D341Med (cell line): Measurements from ENCODE around the gene ATP2A3.

ENCODE experiments used
- DNase-seq: peaks from one replicate; pipeline ENCODE4 v3.0.0; 2012; ENCODE audit warnings: low spot score

The ATP2A3 gene

GRCh38 chr17:3973495-3974137 lies 9.4 kb upstream of the ATP2A3 start:
- DNase-seq, result no peak

- no peak for DNase-seq
Measured at GRCh38 chr17:3972931-3973330, 8.7 kb upstream of the ATP2A3 start.

- DNase-seq, result no peak
Measured at GRCh38 chr17:3972281-3972731, 8.1 kb upstream of the ATP2A3 start.

DNA sequence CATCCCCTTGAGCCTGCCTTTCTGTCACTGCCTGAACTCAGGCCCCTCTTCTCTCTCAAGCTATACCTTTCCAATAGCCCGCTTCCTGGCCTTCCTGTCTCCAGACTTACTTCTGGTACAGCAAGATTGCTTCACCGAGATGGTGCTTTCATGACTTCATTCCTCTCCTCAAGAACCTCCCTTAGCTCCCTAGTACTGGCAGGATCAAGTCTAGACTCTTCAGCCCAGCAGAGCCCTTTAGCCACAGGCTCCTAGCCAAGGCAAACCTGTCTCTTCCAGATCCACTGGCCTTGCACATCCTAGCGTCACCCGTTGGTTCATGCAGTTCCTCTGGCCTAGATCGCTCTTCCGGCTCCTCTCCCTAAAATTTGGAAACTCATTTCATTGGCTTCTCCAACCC lies 6.4 kb upstream of the ATP2A3 start:
- DNase-seq, result no peak

- no peak for DNase-seq
Measured at GRCh38 chr17:3969963-3970362, 5.7 kb upstream of the ATP2A3 start.

DNA sequence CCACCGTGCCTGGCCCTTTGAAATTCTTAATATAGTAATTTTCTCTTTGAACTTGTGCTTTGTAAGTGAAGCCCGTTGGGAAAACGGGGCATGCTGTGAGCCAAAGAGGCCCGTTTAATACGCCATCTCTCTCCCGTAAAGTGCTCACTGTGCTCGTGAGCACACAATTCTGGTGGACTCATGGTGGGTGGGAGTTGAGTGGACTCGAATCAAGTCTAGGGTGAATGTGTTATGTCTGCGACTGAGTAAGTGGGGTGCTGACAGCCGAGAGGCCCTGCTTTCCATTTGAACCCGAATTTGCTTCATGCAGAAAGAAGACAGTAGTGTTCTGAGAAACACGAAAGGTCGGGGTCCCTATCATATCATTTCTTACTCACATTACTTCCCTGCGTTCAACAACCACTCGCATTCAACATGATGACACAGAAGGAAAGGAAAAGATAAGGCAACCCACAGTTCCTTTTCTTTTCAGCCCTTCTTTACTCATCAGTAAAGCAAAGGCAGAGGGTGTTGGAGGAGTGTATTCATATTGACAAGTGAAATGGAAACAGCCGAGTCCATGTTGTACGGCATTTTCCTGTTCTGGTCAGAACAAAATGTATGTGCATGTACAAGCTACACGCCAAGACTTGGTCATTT lies 4.8 kb upstream of the ATP2A3 start:
- DNase-seq, result no peak

DNA sequence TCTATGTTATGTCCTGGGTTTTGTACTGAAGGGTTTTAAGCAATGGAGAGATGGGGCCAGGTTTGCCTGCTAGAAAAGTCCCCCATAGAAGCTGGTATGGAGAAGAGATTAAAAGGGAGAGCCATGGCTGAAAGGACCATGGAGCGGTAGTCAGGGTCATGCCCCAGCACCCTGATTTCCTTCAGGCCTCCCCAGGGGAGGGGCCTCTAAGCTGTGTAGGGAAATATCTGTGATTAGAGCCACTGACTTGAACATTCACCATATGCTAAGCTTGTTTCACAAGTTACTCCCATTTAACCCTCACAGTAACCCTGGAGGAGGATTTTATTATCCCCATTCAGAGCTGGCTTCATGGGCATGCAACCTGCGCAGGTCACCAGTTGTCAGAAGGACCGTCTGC lies 3.8 kb upstream of the ATP2A3 start:
- DNase-seq, result no peak

GRCh38 chr17:3966720-3967363 lies 2.6 kb upstream of the ATP2A3 start:
- no peak for DNase-seq

DNA sequence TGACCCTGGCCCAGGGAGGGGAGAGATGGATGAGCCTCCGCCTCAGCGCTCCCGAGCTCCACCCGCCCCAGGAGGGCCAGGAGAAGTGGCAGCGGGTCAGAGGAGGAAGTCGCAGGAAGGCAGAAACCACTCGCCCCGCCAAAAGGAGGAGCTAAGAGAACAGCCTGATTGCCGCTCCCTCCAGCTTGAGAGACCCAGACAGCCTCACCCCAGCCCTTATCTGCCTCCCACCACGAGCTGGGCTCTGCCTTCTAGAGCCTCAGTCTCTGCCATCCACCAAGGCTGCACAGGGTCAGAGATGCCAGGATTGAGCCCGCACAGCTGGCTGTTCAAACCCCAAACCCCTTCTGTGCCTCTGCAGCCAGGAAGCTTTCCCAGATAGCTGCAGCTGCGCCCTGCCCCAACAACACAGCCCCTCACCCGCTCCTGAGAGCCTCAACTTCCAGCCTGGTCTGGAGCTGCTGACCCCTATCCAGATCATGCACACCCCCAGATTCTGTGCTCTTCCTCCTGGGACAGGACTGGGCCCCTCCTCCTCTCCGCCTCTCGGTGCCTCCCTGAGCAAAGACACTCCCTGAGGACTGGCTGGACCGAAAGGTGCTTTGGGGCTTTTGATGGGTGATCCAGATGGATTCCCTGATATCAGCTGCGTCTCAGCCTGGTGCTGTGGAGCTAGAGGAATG lies 1.0 kb upstream of the ATP2A3 start:
- DNase-seq, result peak; percentile 45

GRCh38 chr17:3963237-3964201 lies 718 bp downstream of the ATP2A3 start:
- no peak for DNase-seq

DNA sequence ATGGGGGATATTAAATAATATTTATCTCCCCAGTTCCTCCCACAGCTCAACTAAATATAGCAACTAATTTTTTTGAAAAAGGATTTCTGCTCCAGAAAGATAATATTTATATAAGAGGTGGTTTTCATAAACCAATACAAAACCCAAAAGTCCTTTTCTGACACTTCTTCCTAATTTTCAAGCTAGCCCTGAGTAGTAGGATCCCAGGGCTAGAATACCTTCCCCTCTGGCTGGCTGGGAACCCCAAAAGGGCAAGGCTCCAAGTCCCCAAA lies 1.3 kb downstream of the ATP2A3 start:
- DNase-seq, result no peak

DNA sequence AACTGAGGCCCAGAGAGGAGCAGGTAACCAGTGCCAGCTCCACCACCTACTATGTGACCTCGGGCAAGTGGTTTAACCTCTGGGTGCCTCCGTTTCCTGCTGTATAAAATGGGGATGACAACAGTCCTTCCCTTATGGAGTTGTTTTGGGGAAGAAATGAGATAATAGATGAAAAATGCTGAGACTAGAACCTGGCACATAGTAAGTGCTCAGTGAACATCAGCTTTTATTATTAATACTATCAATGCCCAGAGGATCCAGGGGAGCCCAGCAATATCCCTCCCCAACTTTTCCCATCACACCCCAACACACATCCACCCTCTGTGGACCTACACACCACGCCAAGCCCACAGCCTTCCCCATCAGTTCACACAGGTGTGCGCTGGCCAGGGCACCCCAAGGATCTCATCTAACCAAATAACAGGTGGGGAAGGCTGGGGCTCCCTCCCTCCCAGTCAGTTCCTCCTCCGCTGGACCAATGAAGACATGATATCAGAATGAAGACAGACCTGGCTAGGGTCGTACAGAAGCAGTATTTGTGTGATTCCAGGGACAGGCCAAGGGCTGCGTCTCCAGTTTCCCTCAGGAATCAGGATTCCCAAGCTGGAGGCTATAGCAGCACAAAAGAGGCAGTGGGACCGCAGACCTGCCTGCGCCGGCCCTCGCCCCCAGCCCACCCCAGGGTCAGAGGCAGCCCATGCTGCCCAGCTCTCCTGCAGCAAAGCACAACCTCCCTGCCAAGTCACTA lies 1.8 kb downstream of the ATP2A3 start:
- no peak for DNase-seq

- DNase-seq, result no peak
Measured at GRCh38 chr17:3961564-3962047, 2.6 kb downstream of the ATP2A3 start.

DNA sequence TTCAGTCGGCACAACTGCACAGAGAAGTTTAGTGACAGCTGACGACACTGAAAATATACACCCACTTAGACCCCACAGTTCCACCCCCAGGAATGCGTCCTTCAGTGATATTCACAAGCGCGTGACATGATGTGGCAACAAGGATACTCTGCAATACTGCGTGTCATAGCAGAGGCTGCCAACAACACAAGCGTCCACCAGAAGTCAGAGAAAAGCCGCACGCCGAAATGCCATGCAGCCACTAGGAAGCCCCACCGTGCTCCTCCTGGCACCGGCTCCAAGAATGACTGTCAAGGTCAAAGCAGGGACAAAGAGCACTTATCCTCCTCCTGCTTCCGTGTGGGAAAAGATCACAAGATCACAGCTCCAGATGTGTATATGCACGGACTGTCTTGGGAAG lies 3.5 kb downstream of the ATP2A3 start:
- no peak for DNase-seq

- DNase-seq, result no peak
Measured at GRCh38 chr17:3959921-3960601, 4.2 kb downstream of the ATP2A3 start.

GRCh38 chr17:3959295-3959899 lies 4.8 kb downstream of the ATP2A3 start:
- DNase-seq, result no peak

DNA sequence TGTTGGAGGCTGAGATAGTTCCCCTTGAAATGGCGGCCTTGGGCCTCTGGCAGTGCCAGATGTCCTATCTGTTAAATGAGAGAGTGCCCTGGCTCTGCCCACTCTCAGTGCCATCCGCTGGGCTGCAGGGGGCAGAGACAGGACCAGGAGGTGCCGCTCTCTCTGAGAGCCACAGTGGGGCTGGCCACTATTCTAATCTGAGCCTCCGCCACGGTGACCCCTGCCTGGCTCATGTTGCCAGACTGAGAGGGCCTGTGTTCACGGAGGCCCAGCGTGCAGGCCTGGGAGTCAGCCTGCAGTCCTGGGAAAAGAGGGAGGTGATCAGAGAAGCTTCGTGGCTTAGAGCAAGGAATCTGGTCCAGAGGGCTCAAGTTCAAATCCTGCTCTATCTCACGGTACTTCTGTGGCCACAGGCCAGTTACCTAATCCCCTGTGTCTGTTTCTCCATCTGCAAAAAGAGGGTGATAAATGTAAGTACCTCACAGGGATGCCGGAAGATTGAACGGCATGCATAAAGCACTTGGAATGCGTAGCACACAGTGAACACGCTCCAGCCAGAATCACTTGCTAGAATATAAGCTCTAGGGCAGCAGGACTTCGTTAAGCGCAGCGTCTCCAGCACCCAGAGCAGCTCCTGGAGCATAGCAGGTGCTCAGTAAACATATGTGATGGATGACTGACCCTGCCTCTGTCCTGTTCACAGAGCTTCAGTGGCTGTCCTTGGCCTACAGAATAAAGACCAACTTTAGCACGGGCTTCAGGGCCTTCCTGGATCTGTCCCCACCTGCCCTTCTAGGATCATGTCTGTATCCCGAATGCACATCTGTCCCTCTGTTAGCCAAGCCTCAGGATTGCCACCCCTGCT lies 6.3 kb downstream of the ATP2A3 start:
- no peak for DNase-seq

DNA sequence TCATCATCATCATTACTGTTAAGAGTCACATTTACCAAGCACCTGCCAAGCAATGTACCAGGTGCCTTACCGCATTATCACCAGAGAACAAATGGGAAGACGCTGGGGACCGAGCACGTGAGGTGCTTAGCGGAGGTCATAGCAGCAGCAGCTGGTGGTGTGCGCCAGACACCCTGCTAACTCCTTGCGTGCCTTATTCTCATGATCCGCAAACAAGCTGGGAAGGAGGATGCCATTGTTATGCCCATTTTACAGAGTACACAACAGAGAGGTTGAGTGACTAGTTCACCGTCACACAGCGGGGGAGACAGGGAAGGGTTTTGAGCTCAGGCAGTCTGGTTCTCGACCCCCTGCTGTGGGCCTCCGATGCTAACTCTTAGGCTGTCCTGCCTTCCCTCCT lies 7.3 kb downstream of the ATP2A3 start:
- no peak for DNase-seq

GRCh38 chr17:3956327-3956957 lies 7.8 kb downstream of the ATP2A3 start:
- no peak for DNase-seq
